Activated CD4-positive, CD25-positive, alpha-beta regulatory T cell treated with anti-CD3 and anti-CD28 coated beads, Interleukin-2, amount 50 U/mL, for 24 hours (primary cell): ENCODE measurements around the gene HMX1.

Source experiments
- ATAC-seq, 2 donors: fragments of 150-1000 bp; cut with Tn5 transposase; one replicate each; pipeline ENCODE4 v1.10.0; 2021; ENCODE audit warnings: mild to moderate bottlenecking in 1 of 2, moderate library complexity in 1 of 2

HMX1 gene

GRCh38 chr4:8867624-8868320, 3.9 kb downstream of the HMX1 start:
- no peak for ATAC-seq

GRCh38 chr4:8866828-8867623, 4.6 kb downstream of the HMX1 start:
- no peak for ATAC-seq

- no peak for ATAC-seq
Measured at GRCh38 chr4:8866421-8866820, 5.2 kb downstream of the HMX1 start.

- ATAC-seq: no peak
Measured at GRCh38 chr4:8865681-8866310, 5.8 kb downstream of the HMX1 start.

GRCh38 chr4:8864912-8865680, 6.5 kb downstream of the HMX1 start:
- ATAC-seq: no peak

GRCh38 chr4:8863686-8864682, 7.7 kb downstream of the HMX1 start:
- no peak for ATAC-seq

GRCh38 chr4:8862800-8863685, 8.6 kb downstream of the HMX1 start:
- no peak for ATAC-seq

GRCh38 chr4:8862334-8862733, 9.3 kb downstream of the HMX1 start:
- no peak for ATAC-seq

- ATAC-seq: no peak
Measured at GRCh38 chr4:8861576-8862295, 9.9 kb downstream of the HMX1 start.

GRCh38 chr4:8860892-8861575, 10.6 kb downstream of the HMX1 start:
- no peak for ATAC-seq

- no peak for ATAC-seq
Measured at GRCh38 chr4:8860096-8860891, 11.3 kb downstream of the HMX1 start.

- no peak for ATAC-seq
Measured at GRCh38 chr4:8859550-8860095, 12.0 kb downstream of the HMX1 start.

GRCh38 chr4:8858701-8859210, 12.9 kb downstream of the HMX1 start:
- no peak for ATAC-seq

GRCh38 chr4:8857766-8858700, 13.6 kb downstream of the HMX1 start:
- no peak for ATAC-seq

- no peak for ATAC-seq
Measured at GRCh38 chr4:8856835-8857621, 14.6 kb downstream of the HMX1 start.

GRCh38 chr4:8855818-8856245, 15.8 kb downstream of the HMX1 start:
- no peak for ATAC-seq
